Esophagus muscularis mucosa (tissue), 4 donors: ENCODE data around the gene RRAD.

ENCODE experiments used
- CTCF ChIP-seq, 3 experiments: fragments of 200-600 bp in 2 of 3; fragments of 450-650 bp in 1 of 3; sonication (generic) in 2 of 3; IDR thresholded peaks; one replicate each; pipeline ENCODE4 v1.5.1; 2017 to 2019; ENCODE audit warnings: antibody characterized with exemption in 3 of 3, mild to moderate bottlenecking in 2 of 3, moderate library complexity in 1 of 3
- EP300 ChIP-seq: sonication (generic); formaldehyde crosslinking; IDR thresholded peaks from one replicate; pipeline ENCODE4 v1.6.1; 2017; ENCODE audit warnings: antibody characterized with exemption
- POLR2A ChIP-seq: fragments of 450-650 bp; IDR thresholded peaks from one replicate; pipeline ENCODE4 v1.6.1; 2017; ENCODE audit warnings: antibody characterized with exemption, moderate library complexity, mild to moderate bottlenecking, low read depth
- POLR2AphosphoS5 ChIP-seq, 2 donors: sonication (generic); formaldehyde crosslinking; IDR thresholded peaks; one replicate each; pipeline ENCODE4 v1.6.1; 2017; ENCODE audit warnings: antibody characterized with exemption in 2 of 2

DNA sequence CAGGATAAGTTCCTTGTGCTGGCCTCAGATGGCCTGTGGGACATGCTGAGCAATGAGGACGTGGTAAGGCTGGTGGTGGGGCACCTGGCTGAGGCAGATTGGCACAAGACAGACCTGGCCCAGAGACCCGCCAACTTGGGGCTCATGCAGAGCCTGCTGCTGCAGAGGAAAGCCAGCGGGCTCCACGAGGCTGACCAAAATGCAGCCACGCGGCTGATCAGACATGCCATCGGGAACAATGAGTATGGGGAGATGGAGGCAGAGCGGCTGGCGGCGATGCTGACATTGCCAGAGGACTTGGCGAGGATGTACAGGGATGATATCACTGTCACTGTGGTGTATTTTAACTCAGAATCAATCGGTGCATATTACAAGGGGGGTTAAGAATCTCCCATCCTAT is 39.8 kb downstream of the RRAD start:
- TF ChIP-seq POLR2A (no peak), CTCF (IDR thresholded peaks at IDR 0.05) (no peak), EP300 (no peak), POLR2AphosphoS5 (IDR thresholded peaks at IDR 0.05) (no peak)
